SK-N-SH (cell line): ENCODE results near the gene C9orf43. TPM values are rescaled to one million over a fixed set of nuclear protein-coding genes. Genes with fewer than 3 reads are reported as not detected.

Source experiments
- CTCF ChIA-PET: fragments of 300-600, 350-600 bp; formaldehyde crosslinking; extraction: SDS; loops from one replicate; lab custom pipeline; 2021; lab: Yijun Ruan, JAX
- POLR2A ChIA-PET: fragments of 350-600 bp; sonication (Branson Sonifier 250); formaldehyde crosslinking; extraction: SDS; loops from one replicate; lab custom pipeline; 2020; ENCODE audit warnings: antibody characterized with exemption, inconsistent platforms; lab: Yijun Ruan, JAX
- DNase-seq: peaks from one replicate; pipeline ENCODE4 v3.0.0; 2012
- H2AFZ ChIP-seq: fragments of 200-600 bp; sonication (generic); 2 replicates; pipeline ENCODE4 v1.8.1; 2016; ENCODE audit warnings: antibody characterized with exemption, mild to moderate bottlenecking, low read depth
- H3F3A ChIP-seq: fragments of 200-600 bp; sonication (generic); replicated peaks from 2 replicates; pipeline ENCODE3; 2016; ENCODE audit warnings: antibody characterized with exemption, mild to moderate bottlenecking; ENCODE audit not compliant: insufficient read depth
- H3K27ac ChIP-seq, 2 experiments: fragments of 200-500 bp in 1 of 2; fragments of 200-600 bp in 1 of 2; sonication (Bioruptor generic) in 1 of 2; sonication (generic), shearing (Covaris generic) in 1 of 2; 2 replicates each; pipeline versions ENCODE4 v1.5.1 to v1.6.1; 2014 to 2016; ENCODE audit warnings: low read depth in 2 of 2, inconsistent platforms in 1 of 2, low read length in 1 of 2, mild to moderate bottlenecking in 1 of 2, mixed read lengths in 1 of 2
- H3K27me3 ChIP-seq: fragments of 200-600 bp; sonication (generic), shearing (Covaris generic); 2 replicates; pipeline ENCODE4 v1.6.1; 2016; ENCODE audit warnings: mixed run types; ENCODE audit not compliant: insufficient read depth
- H3K36me3 ChIP-seq, 2 experiments: fragments of 200-500 bp in 1 of 2; fragments of 200-600 bp in 1 of 2; sonication (Bioruptor generic) in 1 of 2; sonication (generic) in 1 of 2; replicated peaks in 1 of 2; 2 replicates each; pipeline versions ENCODE3 to v1.5.1; 2014 to 2016; ENCODE audit warnings: low read length in 1 of 2, mild to moderate bottlenecking in 1 of 2; ENCODE audit not compliant: insufficient read depth in 2 of 2, control insufficient read depth in 1 of 2
- H3K4me1 ChIP-seq, 2 experiments: fragments of 200-500 bp in 1 of 2; fragments of 200-600 bp in 1 of 2; sonication (Bioruptor generic) in 1 of 2; sonication (generic), shearing (Covaris generic) in 1 of 2; 2 replicates each; pipeline versions ENCODE4 v1.5.1 to v1.6.1; 2014 to 2016; ENCODE audit warnings: low read depth in 1 of 2, low read length in 1 of 2, mixed run types in 1 of 2; ENCODE audit not compliant: insufficient read depth in 2 of 2, control insufficient read depth in 1 of 2
- H3K4me2 ChIP-seq: fragments of 200-600 bp; sonication (generic), shearing (Covaris generic); 2 replicates; pipeline ENCODE4 v1.6.1; 2017; ENCODE audit warnings: mixed run types
- H3K4me3 ChIP-seq, 2 experiments: fragments of 200-500 bp in 1 of 2; fragments of 200-600 bp in 1 of 2; sonication (Bioruptor generic) in 1 of 2; sonication (generic), shearing (Covaris generic) in 1 of 2; 2 replicates each; pipeline versions ENCODE4 v1.5.1 to v1.8.1; 2014 to 2016; ENCODE audit warnings: low read depth in 2 of 2, inconsistent platforms in 1 of 2, low read length in 1 of 2, mild to moderate bottlenecking in 1 of 2, mixed read lengths in 1 of 2, moderate library complexity in 1 of 2
- H3K79me2 ChIP-seq: fragments of 200-600 bp; sonication (generic); 2 replicates; pipeline ENCODE4 v1.8.1; 2017; ENCODE audit warnings: mild to moderate bottlenecking; ENCODE audit not compliant: insufficient read depth
- H3K9ac ChIP-seq: fragments of 200-600 bp; sonication (generic); 2 replicates; pipeline ENCODE4 v1.6.1; 2017; ENCODE audit warnings: mixed run types
- H3K9me2 ChIP-seq: fragments of 200-600 bp; sonication (generic); 2 replicates; pipeline ENCODE4 v1.6.1; 2017; ENCODE audit warnings: mixed run types
- H3K9me3 ChIP-seq: fragments of 200-600 bp; sonication (generic); 2 replicates; pipeline ENCODE4 v1.6.1; 2017; ENCODE audit warnings: mixed run types, mild to moderate bottlenecking, moderate library complexity
- H4K20me1 ChIP-seq: fragments of 200-600 bp; sonication (generic); 2 replicates; pipeline ENCODE4 v1.6.1; 2017; ENCODE audit warnings: mild to moderate bottlenecking, mixed run types; ENCODE audit not compliant: insufficient read depth
- ELF1 ChIP-seq: IDR thresholded peaks from 2 replicates; pipeline ENCODE4 v1.4.0; 2012
- EP300 ChIP-seq, 2 experiments: IDR thresholded peaks; 2 replicates each; pipeline versions ENCODE4 v1.4.0 to v1.6.1; 2012; ENCODE audit warnings: borderline replicate concordance in 1 of 2, low read depth in 1 of 2, low read length in 1 of 2
- FOSL2 ChIP-seq: IDR thresholded peaks from 2 replicates; pipeline ENCODE4 v1.4.0; 2012; ENCODE audit warnings: low read depth, mild to moderate bottlenecking, moderate library complexity, borderline replicate concordance
- FOXM1 ChIP-seq: IDR thresholded peaks from 2 replicates; pipeline ENCODE4 v1.4.0; 2012; ENCODE audit warnings: low read depth, mild to moderate bottlenecking
- GATA2 ChIP-seq: sonication (generic); formaldehyde crosslinking; IDR thresholded peaks from 2 replicates; pipeline ENCODE4 v1.5.0; 2020; ENCODE audit warnings: mild to moderate bottlenecking, missing genetic modification reagents
- JUND ChIP-seq: IDR thresholded peaks from 2 replicates; pipeline ENCODE4 v1.4.0; 2012
- RFX5 ChIP-seq: IDR thresholded peaks from 2 replicates; pipeline ENCODE4 v1.6.1; 2012; ENCODE audit warnings: mild to moderate bottlenecking, improper control_type of control experiment, low read length
- SIN3A ChIP-seq: IDR thresholded peaks from 2 replicates; pipeline ENCODE4 v1.6.1; 2012; ENCODE audit warnings: low read depth, mild to moderate bottlenecking, low read length, moderate library complexity, borderline replicate concordance
- WGBS: methylation state at CpG from one replicate; pipeline ENCODE4 v1.1.6; 2017; ENCODE audit warnings: low lambda C conversion rate; 5-methylcytosine and 5-hydroxymethylcytosine counted together
- polyA plus RNA-seq, 3 experiments: library from polyadenylated mRNA; depleted of rRNA; stranded (reverse); fragments of >200 nt; gene quantifications; 2 replicates each; pipeline ENCODE4 v1.2.3, GENCODE V29; 2012
- TF ChIP-seq, protein P1 (sequence below): fragments of 150-350 bp; IDR thresholded peaks from 2 replicates; pipeline ENCODE4 v1.6.1; 2016; ENCODE audit warnings: mild to moderate bottlenecking, low read depth, low read length
- TF ChIP-seq, protein P2 (sequence below): IDR thresholded peaks from 2 replicates; pipeline ENCODE4 v1.4.0; 2012; ENCODE audit warnings: low read depth, borderline replicate concordance
- TF ChIP-seq, protein P3 (sequence below): IDR thresholded peaks from 2 replicates; pipeline ENCODE4 v1.4.0; 2012; ENCODE audit warnings: low read depth, borderline replicate concordance

The C9orf43 gene
- polyA plus RNA-seq, 1 of the 3 experiments (the other 2 are of a cell fraction): 0.58 TPM

DNA sequence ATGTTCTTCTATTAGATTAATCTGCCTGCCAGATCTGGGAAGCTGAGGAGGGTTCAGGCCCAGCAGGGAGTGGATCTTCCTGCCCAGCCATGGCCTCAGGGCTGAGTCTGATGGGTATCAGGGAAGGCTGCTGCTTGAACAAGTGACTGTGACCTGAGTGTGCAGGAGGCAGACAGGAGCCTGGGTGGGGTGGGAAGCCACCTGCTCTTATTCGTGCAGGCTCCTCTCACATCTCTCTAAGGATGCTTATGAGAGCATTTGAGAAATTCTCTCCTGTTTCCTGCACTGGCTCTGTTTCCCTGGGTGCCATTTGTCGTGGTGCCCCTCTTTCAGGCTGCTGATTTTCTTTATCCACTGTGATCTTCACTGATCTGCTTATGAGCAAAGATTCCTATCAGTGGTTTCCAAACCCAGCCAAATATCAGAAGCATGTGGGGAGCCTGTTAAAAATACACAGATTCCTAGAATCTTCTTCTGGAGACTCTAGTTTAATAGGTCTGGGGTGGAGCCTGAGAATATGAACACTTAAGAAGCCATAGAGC is 55.1 kb downstream of the C9orf43 start (continued):
- TF ChIP-seq, protein P1, sequence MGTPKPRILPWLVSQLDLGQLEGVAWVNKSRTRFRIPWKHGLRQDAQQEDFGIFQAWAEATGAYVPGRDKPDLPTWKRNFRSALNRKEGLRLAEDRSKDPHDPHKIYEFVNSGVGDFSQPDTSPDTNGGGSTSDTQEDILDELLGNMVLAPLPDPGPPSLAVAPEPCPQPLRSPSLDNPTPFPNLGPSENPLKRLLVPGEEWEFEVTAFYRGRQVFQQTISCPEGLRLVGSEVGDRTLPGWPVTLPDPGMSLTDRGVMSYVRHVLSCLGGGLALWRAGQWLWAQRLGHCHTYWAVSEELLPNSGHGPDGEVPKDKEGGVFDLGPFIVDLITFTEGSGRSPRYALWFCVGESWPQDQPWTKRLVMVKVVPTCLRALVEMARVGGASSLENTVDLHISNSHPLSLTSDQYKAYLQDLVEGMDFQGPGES: no peak
- TF ChIP-seq, protein P2, sequence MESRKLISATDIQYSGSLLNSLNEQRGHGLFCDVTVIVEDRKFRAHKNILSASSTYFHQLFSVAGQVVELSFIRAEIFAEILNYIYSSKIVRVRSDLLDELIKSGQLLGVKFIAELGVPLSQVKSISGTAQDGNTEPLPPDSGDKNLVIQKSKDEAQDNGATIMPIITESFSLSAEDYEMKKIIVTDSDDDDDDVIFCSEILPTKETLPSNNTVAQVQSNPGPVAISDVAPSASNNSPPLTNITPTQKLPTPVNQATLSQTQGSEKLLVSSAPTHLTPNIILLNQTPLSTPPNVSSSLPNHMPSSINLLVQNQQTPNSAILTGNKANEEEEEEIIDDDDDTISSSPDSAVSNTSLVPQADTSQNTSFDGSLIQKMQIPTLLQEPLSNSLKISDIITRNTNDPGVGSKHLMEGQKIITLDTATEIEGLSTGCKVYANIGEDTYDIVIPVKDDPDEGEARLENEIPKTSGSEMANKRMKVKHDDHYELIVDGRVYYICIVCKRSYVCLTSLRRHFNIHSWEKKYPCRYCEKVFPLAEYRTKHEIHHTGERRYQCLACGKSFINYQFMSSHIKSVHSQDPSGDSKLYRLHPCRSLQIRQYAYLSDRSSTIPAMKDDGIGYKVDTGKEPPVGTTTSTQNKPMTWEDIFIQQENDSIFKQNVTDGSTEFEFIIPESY: no peak
- TF ChIP-seq, protein P3, sequence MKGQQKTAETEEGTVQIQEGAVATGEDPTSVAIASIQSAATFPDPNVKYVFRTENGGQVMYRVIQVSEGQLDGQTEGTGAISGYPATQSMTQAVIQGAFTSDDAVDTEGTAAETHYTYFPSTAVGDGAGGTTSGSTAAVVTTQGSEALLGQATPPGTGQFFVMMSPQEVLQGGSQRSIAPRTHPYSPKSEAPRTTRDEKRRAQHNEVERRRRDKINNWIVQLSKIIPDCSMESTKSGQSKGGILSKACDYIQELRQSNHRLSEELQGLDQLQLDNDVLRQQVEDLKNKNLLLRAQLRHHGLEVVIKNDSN: no peak
- no peak for TF ChIP-seq SIN3A
- no peak for TF ChIP-seq FOXM1
- no peak for TF ChIP-seq FOSL2
- no peak for TF ChIP-seq JUND
- TF ChIP-seq, all 33 proteins: peak for 4

DNA sequence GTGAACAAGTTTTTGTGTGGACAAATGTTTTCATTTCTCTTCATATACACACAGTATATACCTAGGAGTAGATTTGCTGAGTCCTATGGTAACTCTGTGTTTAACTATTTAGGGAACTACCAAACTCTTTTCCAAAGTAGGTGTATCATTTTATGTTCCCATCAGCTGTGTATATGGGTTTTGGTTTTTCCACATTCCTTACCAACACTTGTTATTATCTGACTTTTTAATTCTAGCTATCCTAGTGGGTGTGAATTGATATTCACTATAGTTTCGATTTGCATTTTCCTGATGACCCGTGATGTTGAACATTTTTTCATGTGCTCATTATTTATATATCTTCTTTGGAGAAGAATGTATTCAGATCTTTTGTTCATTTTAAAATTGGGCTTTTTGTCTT is 56.6 kb downstream of the C9orf43 start:
- WGBS: 88% methylated on average over 2 of the region's 2 CpGs
- Histone ChIP-seq H3K79me2 (no peaks in the 10 kb centered on the region), H3F3A (no peaks in the 10 kb centered on the region), H3K27ac (no peak overlapping the region), H3K4me3 (no peak overlapping the region), H3K9me3 (peaks cover 5% of the 10 kb centered on the region; the same call in 1 of the 2 replicates), H2AFZ (no peak overlapping the region)
- CTCF ChIA-PET: interaction anchor here (1.0 to 4.1 kb wide), 2 partner anchors 21 to 188 kb away, joined by 4 to 22 read pairs; no protein-coding TSS in a partner anchor
- DNase-seq: no peak
- TF ChIP-seq RFX5: no peak
- no peak for TF ChIP-seq ELF1
- no peak for TF ChIP-seq GATA2 (CRISPR knock-in tag)
- no peak for TF ChIP-seq EP300 (IDR thresholded peaks at IDR 0.05; ENCODE audit: borderline replicate concordance in 1 of 2, low read depth in 1 of 2, low read length in 1 of 2)
- TF ChIP-seq FOSL2: no peak
- TF ChIP-seq, all 33 proteins: peak for 0
- Histone ChIP-seq H3K36me3 (no peaks in the 10 kb centered on the region), H3K9me2 (no peaks in the 10 kb centered on the region), H4K20me1 (no peaks in the 10 kb centered on the region), H3K27me3 (no peaks in the 10 kb centered on the region), H3K4me2 (no peak overlapping the region), H3K4me1 (peaks cover 0 to 24% of the 10 kb centered on the region in 2 experiments; a peak in 2 of 4 replicates), H3K9ac (no peak overlapping the region)
- POLR2A ChIA-PET: no interaction called here
